ENCODE results near the gene RELB.

RELB gene

GRCh38 chr19:45078390-45079062 is 77.3 kb downstream of the RELB start:
- Histone ChIP-seq H3K4me1 (ENCODE audit: insufficient read depth, low read length) (peaks cover 20% of the 10 kb centered on the region), H3K9ac (ENCODE audit: low read length) (no peak overlapping the region), H3K27me3 (ENCODE audit: control insufficient read depth in 1 of 2, insufficient read depth in 2 of 2, low read length in 2 of 2) (peaks cover 0 to 4% of the 10 kb centered on the region in 2 donors), H3K27ac (ENCODE audit: low read depth, low read length) (no peak overlapping the region), H3K4me3 (ENCODE audit: low read depth in 1 of 2, low read length in 2 of 2) (peak overlapping the region; percentile 73 to 97), H3K9me3 (ENCODE audit: low read length) (no peaks in the 10 kb centered on the region), H3K36me3 (ENCODE audit: insufficient read depth, low read length) (peaks cover 8% of the 10 kb centered on the region)

GRCh38 chr19:45079063-45079910 is 78.0 kb downstream of the RELB start, which contains the start of gene GEMIN7:
Gene GEMIN7 (plus strand): TSS chr19:45079260. CDS start chr19:45090115, 10,855 bp downstream.
- peaks cover 20% of the 10 kb centered on the region for H3K4me1 ChIP-seq (ENCODE audit: insufficient read depth, low read length)
- peak within 1 kb of the TSS; percentile 85 for H3K9ac ChIP-seq (ENCODE audit: low read length)
- H3K27ac ChIP-seq (ENCODE audit: low read depth, low read length), result peak within 1 kb of the TSS; percentile 40
- peaks cover 8% of the 10 kb centered on the region for H3K36me3 ChIP-seq (ENCODE audit: insufficient read depth, low read length)
- peak within 1 kb of the TSS; percentile 73 to 97 for H3K4me3 ChIP-seq (ENCODE audit: low read depth in 1 of 2, low read length in 2 of 2)
- H3K27me3 ChIP-seq (ENCODE audit: control insufficient read depth in 1 of 2, insufficient read depth in 2 of 2, low read length in 2 of 2), result peaks cover 0 to 4% of the 10 kb centered on the region in 2 donors
- no peaks in the 10 kb centered on the region for H3K9me3 ChIP-seq (ENCODE audit: low read length)

- Histone ChIP-seq H3K9me3 (ENCODE audit: low read length) (no peaks in the 10 kb centered on the region), H3K9ac (ENCODE audit: low read length) (peak overlapping the region; percentile 85), H3K4me1 (ENCODE audit: insufficient read depth, low read length) (peaks cover 20% of the 10 kb centered on the region), H3K36me3 (ENCODE audit: insufficient read depth, low read length) (peaks cover 8% of the 10 kb centered on the region), H3K27ac (ENCODE audit: low read depth, low read length) (peak overlapping the region; percentile 40), H3K4me3 (ENCODE audit: low read depth in 1 of 2, low read length in 2 of 2) (peak overlapping the region; percentile 73 to 97), H3K27me3 (ENCODE audit: control insufficient read depth in 1 of 2, insufficient read depth in 2 of 2, low read length in 2 of 2) (peaks cover 0 to 4% of the 10 kb centered on the region in 2 donors)
Measured at GRCh38 chr19:45079911-45080370, 78.7 kb downstream of the RELB start.

- Histone ChIP-seq H3K4me1 (ENCODE audit: insufficient read depth, low read length) (peaks cover 20% of the 10 kb centered on the region), H3K27ac (ENCODE audit: low read depth, low read length) (no peak overlapping the region), H3K36me3 (ENCODE audit: insufficient read depth, low read length) (peaks cover 8% of the 10 kb centered on the region), H3K27me3 (ENCODE audit: control insufficient read depth in 1 of 2, insufficient read depth in 2 of 2, low read length in 2 of 2) (no peaks in the 10 kb centered on the region), H3K9me3 (ENCODE audit: low read length) (no peaks in the 10 kb centered on the region), H3K4me3 (ENCODE audit: low read depth in 1 of 2, low read length in 2 of 2) (no peak overlapping the region), H3K9ac (ENCODE audit: low read length) (no peak overlapping the region)
Measured at GRCh38 chr19:45082170-45082569, 80.9 kb downstream of the RELB start.

- H3K4me3 ChIP-seq (ENCODE audit: low read depth in 1 of 2, low read length in 2 of 2), result no peak overlapping the region
- H3K9me3 ChIP-seq (ENCODE audit: low read length), result no peaks in the 10 kb centered on the region
- peaks cover 8% of the 10 kb centered on the region for H3K36me3 ChIP-seq (ENCODE audit: insufficient read depth, low read length)
- H3K4me1 ChIP-seq (ENCODE audit: insufficient read depth, low read length), result peaks cover 6% of the 10 kb centered on the region
- H3K9ac ChIP-seq (ENCODE audit: low read length), result no peak overlapping the region
- no peaks in the 10 kb centered on the region for H3K27me3 ChIP-seq (ENCODE audit: control insufficient read depth in 1 of 2, insufficient read depth in 2 of 2, low read length in 2 of 2)
- H3K27ac ChIP-seq (ENCODE audit: low read depth, low read length), result no peak overlapping the region
Measured at GRCh38 chr19:45086480-45086879, 85.2 kb downstream of the RELB start.

- Histone ChIP-seq H3K4me1 (ENCODE audit: insufficient read depth, low read length) (peaks cover 6% of the 10 kb centered on the region), H3K9ac (ENCODE audit: low read length) (no peak overlapping the region), H3K4me3 (ENCODE audit: low read depth in 1 of 2, low read length in 2 of 2) (no peak overlapping the region), H3K36me3 (ENCODE audit: insufficient read depth, low read length) (no peaks in the 10 kb centered on the region), H3K27me3 (ENCODE audit: control insufficient read depth in 1 of 2, insufficient read depth in 2 of 2, low read length in 2 of 2) (no peaks in the 10 kb centered on the region), H3K9me3 (ENCODE audit: low read length) (no peaks in the 10 kb centered on the region), H3K27ac (ENCODE audit: low read depth, low read length) (no peak overlapping the region)
Measured at GRCh38 chr19:45087531-45087930, 86.3 kb downstream of the RELB start.

All from muscle layer of colon (tissue), 2 donors.